CD4-positive, CD25-positive, alpha-beta regulatory T cell (primary cell): ENCODE measurements around the gene GALNT18. TPM values are rescaled to one million over a fixed set of nuclear protein-coding genes. Genes with fewer than 3 reads are reported as not detected.
A peak's percentile ranks its signal among the peaks of the same experiment; 100 is the strongest.

Experiments used
- ATAC-seq, 2 donors: fragments of 150-1000 bp; cut with Tn5 transposase; one replicate each; pipeline ENCODE4 v1.10.0; 2021; ENCODE audit warnings: low read depth in 2 of 2, moderate number of reproducible peaks in 2 of 2, moderate library complexity in 1 of 2
- DNase-seq, 3 donors: peaks; one replicate each; pipeline versions ENCODE4 v3.0.0 to v3.0.0-alpha.2; 2012 to 2022; ENCODE audit warnings: mixed read lengths in 1 of 3
- H3K27ac ChIP-seq: one replicate; pipeline ENCODE4 v1.7.0; 2013; ENCODE audit warnings: mild to moderate bottlenecking, low read length; ENCODE audit not compliant: insufficient read depth, poor library complexity, severe bottlenecking
- H3K27me3 ChIP-seq: one replicate; pipeline ENCODE4 v1.7.0; 2013; ENCODE audit warnings: low read length; ENCODE audit not compliant: control insufficient read depth, insufficient read depth
- H3K36me3 ChIP-seq: one replicate; pipeline ENCODE4 v1.7.0; 2013; ENCODE audit warnings: mild to moderate bottlenecking, low read length, moderate library complexity; ENCODE audit not compliant: control insufficient read depth, insufficient read depth
- H3K4me1 ChIP-seq: 2 replicates; pipeline ENCODE4 v1.7.0; 2013; ENCODE audit warnings: mild to moderate bottlenecking, low read length; ENCODE audit not compliant: insufficient read depth, control insufficient read depth, poor library complexity, severe bottlenecking
- H3K4me3 ChIP-seq: one replicate; pipeline ENCODE4 v1.7.0; 2013; ENCODE audit warnings: low read depth, mild to moderate bottlenecking, low read length, moderate library complexity
- H3K9me3 ChIP-seq, 2 experiments: 1 replicate in 1 of 2; 2 replicates in 1 of 2; pipeline ENCODE4 v1.7.0; 2013; ENCODE audit warnings: low read length in 2 of 2, mild to moderate bottlenecking in 1 of 2, moderate library complexity in 1 of 2; ENCODE audit not compliant: control insufficient read depth in 2 of 2
- H3K27ac Mint-ChIP-seq, 3 donors: one replicate each; pipeline ENCODE4 v1.8.0; 2020 to 2022; ENCODE audit warnings: mild to moderate bottlenecking in 3 of 3, mixed read lengths in 3 of 3, moderate library complexity in 2 of 3
- H3K27me3 Mint-ChIP-seq: one replicate; pipeline ENCODE4 v1.8.0; 2022; ENCODE audit warnings: mild to moderate bottlenecking, mixed read lengths
- H3K36me3 Mint-ChIP-seq: one replicate; pipeline ENCODE4 v1.8.0; 2020; ENCODE audit warnings: mixed read lengths
- H3K4me1 Mint-ChIP-seq, 4 donors: one replicate each; pipeline ENCODE4 v1.8.0; 2020 to 2022; ENCODE audit warnings: mixed read lengths in 4 of 4, mild to moderate bottlenecking in 1 of 4
- H3K4me3 Mint-ChIP-seq, 4 donors: one replicate each; pipeline ENCODE4 v1.8.0; 2020 to 2022; ENCODE audit warnings: mild to moderate bottlenecking in 4 of 4, mixed read lengths in 4 of 4, moderate library complexity in 3 of 4
- H3K9me3 Mint-ChIP-seq, 7 donors: one replicate each; pipeline ENCODE4 v1.8.0; 2020 to 2022; ENCODE audit warnings: mixed read lengths in 7 of 7, mild to moderate bottlenecking in 3 of 7, moderate library complexity in 2 of 7
- polyA plus RNA-seq, 4 donors: library from polyadenylated mRNA; unstranded; fragments of 300-500 nt; fragmentation: Illumina TruSeq; gene quantifications; one replicate each; pipeline ENCODE4 v1.2.3, GENCODE V29; 2021
- total RNA-seq: library from RNA; stranded (reverse); gene quantifications from one replicate; pipeline ENCODE4 v1.2.3, GENCODE V29; 2022

Gene GALNT18
- total and polyA plus RNA-seq, 5 donors from 2014 or later, result 0.10 TPM; not detected in 4

GRCh38 chr11:11253497-11253896 is 368.3 kb downstream of the GALNT18 start:
- Mint-ChIP-seq H3K4me1 (no peaks in the 10 kb centered on the region), H3K36me3 (no peaks in the 10 kb centered on the region), H3K9me3 (peaks cover 0 to under 1% (median 0%) of the 10 kb centered on the region in 7 donors), H3K27me3 (peaks cover 23% of the 10 kb centered on the region), H3K27ac (no peak overlapping the region), H3K4me3 (no peak overlapping the region)
- ATAC-seq, result no peak
- no peak for DNase-seq
- H3K36me3 ChIP-seq, result no peaks in the 10 kb centered on the region
- H3K27me3 ChIP-seq, result no peaks in the 10 kb centered on the region
- H3K9me3 ChIP-seq, result no peaks in the 10 kb centered on the region
- no peak overlapping the region for H3K4me3 ChIP-seq
- H3K27ac ChIP-seq, result no peak overlapping the region
- H3K4me1 ChIP-seq, result no peaks in the 10 kb centered on the region

GRCh38 chr11:11252403-11252802 is 369.4 kb downstream of the GALNT18 start:
- Mint-ChIP-seq H3K4me3 (no peak overlapping the region), H3K36me3 (no peaks in the 10 kb centered on the region), H3K27me3 (peaks cover 23% of the 10 kb centered on the region), H3K27ac (no peak overlapping the region), H3K9me3 (peaks cover 0 to 2% (median 0%) of the 10 kb centered on the region in 7 donors), H3K4me1 (peaks cover 0 to 4% (median 2%) of the 10 kb centered on the region in 4 donors)
- no peaks in the 10 kb centered on the region for H3K9me3 ChIP-seq
- H3K4me3 ChIP-seq, result no peak overlapping the region
- H3K4me1 ChIP-seq, result no peaks in the 10 kb centered on the region
- no peaks in the 10 kb centered on the region for H3K36me3 ChIP-seq
- DNase-seq (no peak), ATAC-seq (no peak)
- H3K27me3 ChIP-seq, result no peaks in the 10 kb centered on the region
- no peak overlapping the region for H3K27ac ChIP-seq

GRCh38 chr11:11251394-11251970 is 370.3 kb downstream of the GALNT18 start:
- no peaks in the 10 kb centered on the region for H3K4me1 ChIP-seq
- DNase-seq (no peak), ATAC-seq (no peak)
- Mint-ChIP-seq H3K4me3 (no peak overlapping the region), H3K27me3 (peaks cover 22% of the 10 kb centered on the region), H3K27ac (no peak overlapping the region), H3K4me1 (peaks cover 0 to 4% (median 2%) of the 10 kb centered on the region in 4 donors), H3K9me3 (peaks cover 0 to 2% (median 0%) of the 10 kb centered on the region in 7 donors), H3K36me3 (no peaks in the 10 kb centered on the region)
- no peak overlapping the region for H3K27ac ChIP-seq
- no peak overlapping the region for H3K4me3 ChIP-seq
- H3K27me3 ChIP-seq, result no peaks in the 10 kb centered on the region
- no peaks in the 10 kb centered on the region for H3K36me3 ChIP-seq
- H3K9me3 ChIP-seq, result no peaks in the 10 kb centered on the region

- H3K9me3 ChIP-seq, result no peaks in the 10 kb centered on the region
- peaks cover 0 to 4% (median 2%) of the 10 kb centered on the region in 4 donors for H3K4me1 Mint-ChIP-seq
- no peaks in the 10 kb centered on the region for H3K36me3 Mint-ChIP-seq
- H3K4me3 Mint-ChIP-seq, result no peak overlapping the region
- no peak for ATAC-seq
- H3K4me3 ChIP-seq, result no peak overlapping the region
- DNase-seq, result no peak
- no peak overlapping the region for H3K27ac Mint-ChIP-seq
- H3K27me3 Mint-ChIP-seq, result peaks cover 16% of the 10 kb centered on the region
- no peaks in the 10 kb centered on the region for H3K4me1 ChIP-seq
- no peaks in the 10 kb centered on the region for H3K27me3 ChIP-seq
- peaks cover 0 to 2% (median 0%) of the 10 kb centered on the region in 7 donors for H3K9me3 Mint-ChIP-seq
- H3K36me3 ChIP-seq, result no peaks in the 10 kb centered on the region
- no peak overlapping the region for H3K27ac ChIP-seq
These were observed 371.3 kb downstream of the GALNT18 start for GRCh38 chr11:11250470-11250869.

GRCh38 chr11:11247576-11247975 is 374.2 kb downstream of the GALNT18 start:
- no peaks in the 10 kb centered on the region for H3K9me3 ChIP-seq
- peaks cover 20% of the 10 kb centered on the region for H3K4me1 ChIP-seq
- DNase-seq, result no peak
- H3K36me3 ChIP-seq, result no peaks in the 10 kb centered on the region
- Mint-ChIP-seq H3K4me1 (peaks cover 8 to 29% (median 20%) of the 10 kb centered on the region in 4 donors), H3K27ac (no peak overlapping the region), H3K36me3 (no peaks in the 10 kb centered on the region), H3K4me3 (no peak overlapping the region), H3K9me3 (peaks cover 0 to 4% (median 0%) of the 10 kb centered on the region in 7 donors), H3K27me3 (peaks cover 9% of the 10 kb centered on the region)
- no peak overlapping the region for H3K4me3 ChIP-seq
- H3K27ac ChIP-seq, result no peak overlapping the region
- ATAC-seq, result no peak
- H3K27me3 ChIP-seq, result no peaks in the 10 kb centered on the region

GRCh38 chr11:11247086-11247485 is 374.7 kb downstream of the GALNT18 start:
- H3K9me3 ChIP-seq, result no peaks in the 10 kb centered on the region
- H3K4me1 Mint-ChIP-seq, result peaks cover 13 to 34% (median 23%) of the 10 kb centered on the region in 4 donors
- H3K27me3 Mint-ChIP-seq, result peaks cover 9% of the 10 kb centered on the region
- no peaks in the 10 kb centered on the region for H3K36me3 Mint-ChIP-seq
- DNase-seq (peak in 1 of 3 donors; percentile 19), ATAC-seq (no peak)
- H3K27ac Mint-ChIP-seq, result no peak overlapping the region
- no peak overlapping the region for H3K4me3 Mint-ChIP-seq
- no peaks in the 10 kb centered on the region for H3K36me3 ChIP-seq
- peaks cover 0 to 4% (median 0%) of the 10 kb centered on the region in 7 donors for H3K9me3 Mint-ChIP-seq
- no peak overlapping the region for H3K27ac ChIP-seq
- no peak overlapping the region for H3K4me3 ChIP-seq
- H3K27me3 ChIP-seq, result no peaks in the 10 kb centered on the region
- H3K4me1 ChIP-seq, result peaks cover 20% of the 10 kb centered on the region

- H3K4me3 ChIP-seq, result no peak overlapping the region
- ATAC-seq (no peak), DNase-seq (peak in 1 of 3 donors; percentile 11)
- Mint-ChIP-seq H3K4me3 (no peak overlapping the region), H3K36me3 (no peaks in the 10 kb centered on the region), H3K9me3 (peaks cover 0 to 4% (median 0%) of the 10 kb centered on the region in 7 donors), H3K4me1 (peaks cover 17 to 35% (median 25%) of the 10 kb centered on the region in 4 donors), H3K27me3 (peaks cover 4% of the 10 kb centered on the region), H3K27ac (peak overlapping the region in 2 of 3 donors; percentile 8 to 46)
- no peaks in the 10 kb centered on the region for H3K27me3 ChIP-seq
- no peak overlapping the region for H3K27ac ChIP-seq
- peaks cover 20% of the 10 kb centered on the region for H3K4me1 ChIP-seq
- H3K9me3 ChIP-seq, result no peaks in the 10 kb centered on the region
- H3K36me3 ChIP-seq, result no peaks in the 10 kb centered on the region
These were observed 375.6 kb downstream of the GALNT18 start for GRCh38 chr11:11246166-11246565.

GRCh38 chr11:11245453-11245852 is 376.4 kb downstream of the GALNT18 start:
- Mint-ChIP-seq H3K4me1 (peaks cover 17 to 35% (median 25%) of the 10 kb centered on the region in 4 donors), H3K9me3 (peaks cover 0 to 4% (median 0%) of the 10 kb centered on the region in 7 donors), H3K36me3 (no peaks in the 10 kb centered on the region), H3K27ac (peak overlapping the region in 1 of 3 donors; percentile 23), H3K27me3 (no peaks in the 10 kb centered on the region), H3K4me3 (no peak overlapping the region)
- Histone ChIP-seq H3K27me3 (no peaks in the 10 kb centered on the region), H3K36me3 (no peaks in the 10 kb centered on the region), H3K9me3 (no peaks in the 10 kb centered on the region), H3K4me1 (peaks cover 20% of the 10 kb centered on the region), H3K4me3 (no peak overlapping the region), H3K27ac (no peak overlapping the region)
- no peak for DNase-seq
- no peak for ATAC-seq
